Adrenal gland (tissue), 12 donors: Measurements from ENCODE around the gene FOXN3. TPM values are rescaled to one million over a fixed set of nuclear protein-coding genes. Genes with fewer than 3 reads are reported as not detected.

ENCODE experiments used
- DNase-seq, 7 donors: peaks; one replicate each; pipeline ENCODE4 v3.0.0-alpha.2; 2019 to 2020
- H3K27ac ChIP-seq, 5 donors: fragments of 200-600 bp; sonication (generic) in 4 of 5; 1 replicate in 3 of 5; 2 replicates in 2 of 5; pipeline versions ENCODE4 v1.5.1 to v1.8.0; 2016 to 2020; ENCODE audit warnings: mild to moderate bottlenecking in 1 of 5
- H3K27me3 ChIP-seq: fragments of 200-600 bp; 2 replicates; pipeline ENCODE4 v1.8.0; 2021
- H3K36me3 ChIP-seq, 2 donors: fragments of 200-600 bp; replicated peaks in 1 of 2; 1 replicate in 1 of 2; 2 replicates in 1 of 2; pipeline versions ENCODE4 v1.5.1 to v1.8.0; 2018 to 2022
- H3K4me1 ChIP-seq, 2 donors: fragments of 200-600 bp; replicated peaks in 1 of 2; 1 replicate in 1 of 2; 2 replicates in 1 of 2; pipeline versions ENCODE4 v1.5.1 to v1.8.0; 2018 to 2021
- H3K4me3 ChIP-seq, 4 donors: fragments of 200-600 bp; sonication (generic) in 3 of 4; one replicate each; pipeline ENCODE4 v1.5.1; 2016 to 2018
- H3K9me3 ChIP-seq, 3 donors: fragments of 200-600 bp; sonication (generic) in 1 of 3; replicated peaks in 1 of 3; 1 replicate in 2 of 3; 2 replicates in 1 of 3; pipeline versions ENCODE4 v1.5.1 to v1.8.0; 2016 to 2021
- POLR2A ChIP-seq, 2 donors: fragments of 450-650 bp; IDR thresholded peaks; one replicate each; pipeline ENCODE4 v1.6.1; 2017; ENCODE audit warnings: antibody characterized with exemption in 2 of 2, mild to moderate bottlenecking in 2 of 2, moderate library complexity in 1 of 2
- WGBS, 4 donors: extraction: QIAGEN DNeasy Blood & Tissue Kit in 2 of 4; methylation state at CpG; one replicate each; pipeline versions ENCODE4 v1.1.5 to v1.1.7; 2013 to 2017; 5-methylcytosine and 5-hydroxymethylcytosine counted together
- intact Hi-C, 2 donors: fragments of 100-400 bp; cut with DNase I; formaldehyde crosslinking; loops; one replicate each; pipeline versions ENCODE4 v1.14.1 to v1.15.0; 2022 to 2023
- polyA plus RNA-seq, 3 donors: library from polyadenylated mRNA; stranded (reverse); fragments of 200-250 nt in 2 of 3; fragments of 350-450 nt in 1 of 3; fragmentation: Illumina TruSeq in 1 of 3; extraction: RNeasy Lipid Tissue Mini Kit (QIAGEN cat#74804) in 1 of 3; gene quantifications; one replicate each; pipeline ENCODE4 v1.2.3, GENCODE V29; 2013 to 2014
- total RNA-seq, 9 donors: library from RNA; depleted of rRNA in 4 of 9; stranded (reverse); fragments of >200 nt in 4 of 9; fragments of 120-200 nt in 1 of 9; fragmentation: NEBNext Ultra II Directional in 1 of 9; extraction: Animal tissue kit (Norgen Biotek cat#: 25700) in 1 of 9; gene quantifications; one replicate each; pipeline versions ENCODE4 v1.1.0 to v1.2.4, GENCODE V29; 2013 to 2023
- TF ChIP-seq, protein P1 (sequence below), 6 experiments: fragments of 450-650 bp in 4 of 6; fragments of 200-600 bp in 2 of 6; sonication (generic) in 1 of 6; IDR thresholded peaks; 1 replicate in 5 of 6; 2 replicates in 1 of 6; pipeline versions ENCODE4 v1.5.1 to v1.8.0; 2016 to 2021; ENCODE audit warnings: antibody characterized with exemption in 6 of 6, mild to moderate bottlenecking in 2 of 6, moderate library complexity in 1 of 6
- donor health status: healthy with polysubstance abuse.
- donor health status: Bipolar disorder and iron deficiency.
- donor health status: DM: yes; HTN: yes; CAD: no.
- donor health status: DM: no; HTN: no; CAD: no.
- donor health status: DM: no; HTN: no; CAD: no.
- donor health status: DM: yes; HTN: yes; CAD: no.

FOXN3 gene
- total and polyA plus RNA-seq, 12 donors: 10.7 to 131 (median 96.8) TPM

- intact Hi-C loops: loop anchor here in 1 of 2 donors (10.0 kb wide), 2 partner anchors 48 to 228 kb away; partner anchors contain the start of gene FOXN3
- Histone ChIP-seq H3K4me3 (no peak overlapping the region), H3K4me1 (peaks cover 18 to 32% of the 10 kb centered on the region in 2 donors), H3K9me3 (no peaks in the 10 kb centered on the region), H3K36me3 (no peaks in the 10 kb centered on the region), H3K27ac (peak overlapping the region; percentile 48 to 86 (median 82)), H3K27me3 (no peaks in the 10 kb centered on the region)
- no peak for TF ChIP-seq POLR2A (IDR thresholded peaks at IDR 0.05)
- TF ChIP-seq, protein P1, sequence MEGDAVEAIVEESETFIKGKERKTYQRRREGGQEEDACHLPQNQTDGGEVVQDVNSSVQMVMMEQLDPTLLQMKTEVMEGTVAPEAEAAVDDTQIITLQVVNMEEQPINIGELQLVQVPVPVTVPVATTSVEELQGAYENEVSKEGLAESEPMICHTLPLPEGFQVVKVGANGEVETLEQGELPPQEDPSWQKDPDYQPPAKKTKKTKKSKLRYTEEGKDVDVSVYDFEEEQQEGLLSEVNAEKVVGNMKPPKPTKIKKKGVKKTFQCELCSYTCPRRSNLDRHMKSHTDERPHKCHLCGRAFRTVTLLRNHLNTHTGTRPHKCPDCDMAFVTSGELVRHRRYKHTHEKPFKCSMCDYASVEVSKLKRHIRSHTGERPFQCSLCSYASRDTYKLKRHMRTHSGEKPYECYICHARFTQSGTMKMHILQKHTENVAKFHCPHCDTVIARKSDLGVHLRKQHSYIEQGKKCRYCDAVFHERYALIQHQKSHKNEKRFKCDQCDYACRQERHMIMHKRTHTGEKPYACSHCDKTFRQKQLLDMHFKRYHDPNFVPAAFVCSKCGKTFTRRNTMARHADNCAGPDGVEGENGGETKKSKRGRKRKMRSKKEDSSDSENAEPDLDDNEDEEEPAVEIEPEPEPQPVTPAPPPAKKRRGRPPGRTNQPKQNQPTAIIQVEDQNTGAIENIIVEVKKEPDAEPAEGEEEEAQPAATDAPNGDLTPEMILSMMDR (IDR thresholded peaks at IDR 0.05): peak in 2 of 6 experiments; percentile 10 to 28
- peak; percentile 60 to 89 (median 85) for DNase-seq
- 43 to 59% (median 47%) methylated on average over 3 to 7 of the region's 7 CpGs for WGBS, 4 donors
Measured at GRCh38 chr14:89186856-89187376, 230.1 kb downstream of the FOXN3 start.

- Histone ChIP-seq H3K4me3 (no peak overlapping the region), H3K27ac (peak overlapping the region; percentile 48 to 86 (median 82)), H3K9me3 (no peaks in the 10 kb centered on the region), H3K27me3 (no peaks in the 10 kb centered on the region), H3K36me3 (no peaks in the 10 kb centered on the region), H3K4me1 (peaks cover 18 to 32% of the 10 kb centered on the region in 2 donors)
- intact Hi-C loops: loop anchor here in 1 of 2 donors (10.0 kb wide), 2 partner anchors 49 to 229 kb away; partner anchors contain the start of gene FOXN3
- TF ChIP-seq POLR2A (IDR thresholded peaks at IDR 0.05): peak in 1 of 2 donors; percentile 6
- TF ChIP-seq, protein P1 (IDR thresholded peaks at IDR 0.05): no peak
- WGBS, 4 donors: 47 to 54% (median 50%) methylated on average over 12 to 13 of the region's 13 CpGs
- peak; percentile 59 to 86 (median 81) for DNase-seq
Measured at GRCh38 chr14:89185919-89186855, 230.8 kb downstream of the FOXN3 start.

DNA sequence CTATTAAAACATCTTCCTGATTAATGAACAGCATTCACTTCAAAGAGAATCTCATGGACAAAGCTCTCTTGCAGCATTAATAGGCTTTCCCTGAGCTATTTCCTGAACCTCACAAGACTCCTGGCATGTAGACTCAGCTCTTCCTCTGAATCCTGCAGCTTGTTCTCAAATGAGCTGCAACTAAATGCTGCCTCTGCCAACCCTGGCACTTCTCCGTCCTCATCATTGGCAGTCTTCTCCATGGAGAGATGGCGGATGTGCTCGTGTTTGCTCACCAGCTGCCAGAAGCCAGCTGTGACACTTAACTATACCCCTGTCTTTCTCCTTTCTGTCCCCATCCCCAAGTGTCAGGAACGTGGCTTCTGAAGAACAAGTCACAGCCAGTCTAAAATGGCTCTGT lies 232.1 kb downstream of the FOXN3 start:
- Histone ChIP-seq H3K4me3 (no peak overlapping the region), H3K9me3 (no peaks in the 10 kb centered on the region), H3K27ac (peak overlapping the region in 3 of 5 donors; percentile 82 to 86 (median 83)), H3K4me1 (peaks cover 18 to 32% of the 10 kb centered on the region in 2 donors), H3K36me3 (no peaks in the 10 kb centered on the region), H3K27me3 (no peaks in the 10 kb centered on the region)
- intact Hi-C loops: loop anchor here in 1 of 2 donors (10.0 kb wide), 2 partner anchors 50 to 230 kb away; partner anchors contain the start of gene FOXN3
- no peak for DNase-seq
- no peak for TF ChIP-seq POLR2A (IDR thresholded peaks at IDR 0.05)
- TF ChIP-seq, protein P1 (IDR thresholded peaks at IDR 0.05): no peak
- 69 to 81% (median 73%) methylated on average over 4 of the region's 4 CpGs for WGBS, 4 donors

DNA sequence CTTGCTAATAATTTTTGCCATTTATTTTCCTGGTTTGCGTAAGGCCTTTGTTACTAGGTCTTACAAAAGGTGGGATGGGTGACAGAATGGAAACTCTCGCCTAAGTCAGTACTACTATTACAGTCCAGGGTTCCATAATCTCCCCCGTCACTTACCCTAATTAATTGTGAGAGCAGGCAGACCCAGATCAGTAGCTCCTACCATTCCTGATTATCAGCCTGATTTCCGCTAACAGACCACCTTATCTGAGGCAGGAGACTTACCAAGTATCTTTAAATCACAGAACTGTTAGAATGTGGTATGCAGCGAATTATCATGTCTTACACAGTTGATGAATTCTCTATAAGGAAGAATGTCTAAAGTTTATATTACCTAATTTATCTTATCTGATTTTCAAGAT lies 234.7 kb downstream of the FOXN3 start:
- no peak for DNase-seq
- Histone ChIP-seq H3K27ac (no peak overlapping the region), H3K36me3 (no peaks in the 10 kb centered on the region), H3K4me3 (no peak overlapping the region), H3K4me1 (peaks cover 17 to 32% of the 10 kb centered on the region in 2 donors), H3K27me3 (no peaks in the 10 kb centered on the region), H3K9me3 (no peaks in the 10 kb centered on the region)
- TF ChIP-seq, protein P1 (IDR thresholded peaks at IDR 0.05): no peak
- no peak for TF ChIP-seq POLR2A (IDR thresholded peaks at IDR 0.05)
- intact Hi-C loops: loop anchor here in 1 of 2 donors (10.0 kb wide), 2 partner anchors 52 to 232 kb away; partner anchors contain the start of gene FOXN3
- WGBS, 4 donors: 94 to 98% (median 96%) methylated on average over 5 of the region's 5 CpGs
